ENCODE results near the gene ATP2A3. TPM values are rescaled to one million over a fixed set of nuclear protein-coding genes. Genes with fewer than 3 reads are reported as not detected.

The ATP2A3 gene
- total RNA-seq, 2 experiments from 2014 or later, result 289 to 297 TPM

- no peak for ATAC-seq (ENCODE audit: low read depth)
- no peak overlapping the region for H3K27ac Mint-ChIP-seq
- POLR2A ChIA-PET, result no interaction called here
Observed at GRCh38 chr17:3900646-3901045, 63.6 kb downstream of the ATP2A3 start.

GRCh38 chr17:3897731-3898130 is 66.5 kb downstream of the ATP2A3 start:
- POLR2A ChIA-PET, result no interaction called here
- Mint-ChIP-seq H3K27ac (no peak overlapping the region), H3K4me3 (no peak overlapping the region)

More at GRCh38 chr17:3900646-3901045, 63.6 kb downstream of the ATP2A3 start:
- H3K36me3 Mint-ChIP-seq, result no peaks in the 10 kb centered on the region
- no peaks in the 10 kb centered on the region for H3K4me1 Mint-ChIP-seq
- DNase-seq, result no peak
- no peak overlapping the region for H3K4me3 Mint-ChIP-seq
- peaks cover 2% of the 10 kb centered on the region for H3K27me3 Mint-ChIP-seq
- no peaks in the 10 kb centered on the region for H3K9me3 Mint-ChIP-seq

GRCh38 chr17:3896968-3897235 is 67.3 kb downstream of the ATP2A3 start:
- POLR2A ChIA-PET, result no interaction called here
- Mint-ChIP-seq H3K27ac (no peak overlapping the region), H3K4me3 (no peak overlapping the region), H3K9me3 (no peaks in the 10 kb centered on the region), H3K27me3 (peaks cover 2% of the 10 kb centered on the region), H3K4me1 (peaks cover 9% of the 10 kb centered on the region), H3K36me3 (no peaks in the 10 kb centered on the region)
- ATAC-seq (ENCODE audit: low read depth) (no peak), DNase-seq (no peak)

More at GRCh38 chr17:3897731-3898130, 66.5 kb downstream of the ATP2A3 start:
- H3K4me1 Mint-ChIP-seq, result peaks cover 9% of the 10 kb centered on the region
- H3K9me3 Mint-ChIP-seq, result no peaks in the 10 kb centered on the region
- DNase-seq, result no peak
- H3K27me3 Mint-ChIP-seq, result peaks cover 2% of the 10 kb centered on the region
- no peak for ATAC-seq (ENCODE audit: low read depth)
- H3K36me3 Mint-ChIP-seq, result no peaks in the 10 kb centered on the region

GRCh38 chr17:3896108-3896967 is 67.9 kb downstream of the ATP2A3 start:
- Mint-ChIP-seq H3K27me3 (peaks cover 2% of the 10 kb centered on the region), H3K9me3 (no peaks in the 10 kb centered on the region), H3K4me1 (peaks cover 13% of the 10 kb centered on the region), H3K4me3 (no peak overlapping the region), H3K27ac (no peak overlapping the region), H3K36me3 (no peaks in the 10 kb centered on the region)
- DNase-seq, result no peak
- POLR2A ChIA-PET, result no interaction called here
- no peak for ATAC-seq (ENCODE audit: low read depth)

GRCh38 chr17:3895354-3895753 is 68.9 kb downstream of the ATP2A3 start:
- Mint-ChIP-seq H3K27ac (no peak overlapping the region), H3K4me3 (no peak overlapping the region), H3K27me3 (peaks cover 2% of the 10 kb centered on the region), H3K4me1 (peaks cover 20% of the 10 kb centered on the region), H3K9me3 (no peaks in the 10 kb centered on the region), H3K36me3 (no peaks in the 10 kb centered on the region)
- DNase-seq (no peak), ATAC-seq (ENCODE audit: low read depth) (no peak)
- POLR2A ChIA-PET, result no interaction called here

GRCh38 chr17:3894911-3895343 is 69.3 kb downstream of the ATP2A3 start:
- no peak overlapping the region for H3K4me3 Mint-ChIP-seq
- H3K27ac Mint-ChIP-seq, result no peak overlapping the region
- DNase-seq, result no peak
- no peaks in the 10 kb centered on the region for H3K9me3 Mint-ChIP-seq
- H3K4me1 Mint-ChIP-seq, result peaks cover 22% of the 10 kb centered on the region
- POLR2A ChIA-PET, result interaction anchor here (0.9 to 1.0 kb wide), 2 partner anchors 10 to 11 kb away, joined by 3 to 4 read pairs; no protein-coding TSS in a partner anchor
- ATAC-seq (ENCODE audit: low read depth), result no peak
- H3K36me3 Mint-ChIP-seq, result no peaks in the 10 kb centered on the region
- H3K27me3 Mint-ChIP-seq, result peaks cover 2% of the 10 kb centered on the region

- no peak for DNase-seq
- POLR2A ChIA-PET, result interaction anchor here (0.9 to 1.0 kb wide), 2 partner anchors 9 to 11 kb away, joined by 3 to 4 read pairs; no protein-coding TSS in a partner anchor
- Mint-ChIP-seq H3K9me3 (no peaks in the 10 kb centered on the region), H3K27me3 (peaks cover 2% of the 10 kb centered on the region), H3K27ac (peak overlapping the region; percentile 87), H3K36me3 (no peaks in the 10 kb centered on the region), H3K4me3 (peak overlapping the region; percentile 88), H3K4me1 (peaks cover 22% of the 10 kb centered on the region)
- ATAC-seq (ENCODE audit: low read depth), result no peak
Observed at GRCh38 chr17:3894188-3894587, 70.0 kb downstream of the ATP2A3 start.

GRCh38 chr17:3893720-3894116 is 70.5 kb downstream of the ATP2A3 start:
- peak overlapping the region; percentile 87 for H3K27ac Mint-ChIP-seq
- H3K27me3 Mint-ChIP-seq, result peaks cover 2% of the 10 kb centered on the region
- no peak for DNase-seq

GRCh38 chr17:3893003-3893719 is 71.1 kb downstream of the ATP2A3 start, which contains the start of gene CAMKK1:
Gene CAMKK1 (minus strand): TSS chr17:3893053. CDS start chr17:3885687, 7,366 bp downstream.
- Mint-ChIP-seq H3K4me3 (peak within 1 kb of the TSS; percentile 88), H3K4me1 (peaks cover 22% of the 10 kb centered on the region), H3K9me3 (no peaks in the 10 kb centered on the region), H3K36me3 (no peaks in the 10 kb centered on the region), H3K27ac (peak within 1 kb of the TSS; percentile 87), H3K27me3 (peaks cover 2% of the 10 kb centered on the region)
- ATAC-seq (ENCODE audit: low read depth), result peak; percentile 84
- POLR2A ChIA-PET, result interaction anchor here (0.9 to 1.2 kb wide), 4 partner anchors 9 to 250 kb away, joined by 3 to 5 read pairs (median 4); partner anchors contain the start of genes CYB5D2 and ZZEF1
- peak; percentile 96 for DNase-seq

More at GRCh38 chr17:3893720-3894116, 70.5 kb downstream of the ATP2A3 start:
- Mint-ChIP-seq H3K4me1 (peaks cover 22% of the 10 kb centered on the region), H3K4me3 (peak overlapping the region; percentile 88), H3K36me3 (no peaks in the 10 kb centered on the region), H3K9me3 (no peaks in the 10 kb centered on the region)
- POLR2A ChIA-PET, result interaction anchor here (0.9 kb wide), 1 partner anchor 12 kb away, joined by 3 read pairs; no protein-coding TSS in a partner anchor
- ATAC-seq (ENCODE audit: low read depth), result no peak

- peak; percentile 40 for ATAC-seq (ENCODE audit: low read depth)
Observed at GRCh38 chr17:3892095-3892998, 71.9 kb downstream of the ATP2A3 start.

GRCh38 chr17:3891626-3892094 is 72.6 kb downstream of the ATP2A3 start:
- Mint-ChIP-seq H3K4me3 (peak overlapping the region; percentile 67), H3K36me3 (no peaks in the 10 kb centered on the region), H3K27ac (peak overlapping the region; percentile 56), H3K9me3 (no peaks in the 10 kb centered on the region), H3K4me1 (peaks cover 32% of the 10 kb centered on the region), H3K27me3 (peaks cover 2% of the 10 kb centered on the region)
- ATAC-seq (ENCODE audit: low read depth) (no peak), DNase-seq (no peak)
- POLR2A ChIA-PET, result no interaction called here

More at GRCh38 chr17:3892095-3892998, 71.9 kb downstream of the ATP2A3 start:
- Mint-ChIP-seq H3K4me3 (peak overlapping the region; percentile 67), H3K27ac (peak overlapping the region; percentile 54), H3K27me3 (peaks cover 2% of the 10 kb centered on the region), H3K4me1 (peaks cover 25% of the 10 kb centered on the region), H3K36me3 (no peaks in the 10 kb centered on the region), H3K9me3 (no peaks in the 10 kb centered on the region)
- POLR2A ChIA-PET, result interaction anchor here (0.9 to 1.2 kb wide), 4 partner anchors 8 to 251 kb away, joined by 3 to 5 read pairs (median 4); partner anchors contain the start of genes CYB5D2 and ZZEF1
- DNase-seq, result peak; percentile 74

GRCh38 chr17:3890878-3891219 is 73.4 kb downstream of the ATP2A3 start:
- no peak for ATAC-seq (ENCODE audit: low read depth)
- peaks cover 2% of the 10 kb centered on the region for H3K27me3 Mint-ChIP-seq
- H3K4me1 Mint-ChIP-seq, result peaks cover 39% of the 10 kb centered on the region
- POLR2A ChIA-PET, result no interaction called here
- H3K27ac Mint-ChIP-seq, result peak overlapping the region; percentile 79
- DNase-seq, result no peak
- no peak overlapping the region for H3K4me3 Mint-ChIP-seq
- H3K36me3 Mint-ChIP-seq, result no peaks in the 10 kb centered on the region
- H3K9me3 Mint-ChIP-seq, result no peaks in the 10 kb centered on the region

All from activated naive CD8-positive, alpha-beta T cell treated with anti-CD3 and anti-CD28 coated beads, Interleukin-2, amount 10 ng/mL, durations not matched to agents 7 days and 5 days (primary cell).